CD4-positive, alpha-beta memory T cell (primary cell): Measurements from ENCODE around the gene TPRG1L. TPM values are rescaled to one million over a fixed set of nuclear protein-coding genes. Genes with fewer than 3 reads are reported as not detected.
A peak's percentile ranks its signal among the peaks of the same experiment; 100 is the strongest.

Source experiments
- CTCF ChIA-PET: fragments of 350-600 bp; sonication (Branson Sonifier 250); formaldehyde crosslinking; loops from one replicate; lab custom pipeline; 2021; ENCODE audit warnings: inconsistent platforms; ENCODE audit not compliant: partially characterized antibody; lab: Charles Lee
- POLR2A ChIA-PET: fragments of 350-600 bp; sonication (Branson Sonifier 250); formaldehyde crosslinking; loops from one replicate; lab custom pipeline; 2021; ENCODE audit not compliant: partially characterized antibody; lab: Charles Lee
- DNase-seq, 5 donors: peaks; one replicate each; pipeline versions ENCODE4 v3.0.0 to v3.0.0-alpha.2; 2020 to 2022; ENCODE audit warnings: mixed read lengths in 1 of 5
- H3K27ac ChIP-seq: one replicate; pipeline ENCODE4 v1.7.0; 2013; ENCODE audit warnings: low read depth, low read length
- H3K27me3 ChIP-seq: 2 replicates; pipeline ENCODE4 v1.7.0; 2013; ENCODE audit warnings: mild to moderate bottlenecking, low read length, moderate library complexity; ENCODE audit not compliant: insufficient read depth
- H3K36me3 ChIP-seq: 2 replicates; pipeline ENCODE4 v1.7.0; 2013; ENCODE audit warnings: mild to moderate bottlenecking, low read length, moderate library complexity; ENCODE audit not compliant: insufficient read depth
- H3K4me1 ChIP-seq: 2 replicates; pipeline ENCODE4 v1.7.0; 2013; ENCODE audit warnings: mild to moderate bottlenecking, low read length, moderate library complexity; ENCODE audit not compliant: insufficient read depth
- H3K4me3 ChIP-seq, 2 donors: one replicate each; pipeline ENCODE4 v1.7.0; 2013; ENCODE audit warnings: low read length in 2 of 2, mild to moderate bottlenecking in 1 of 2
- H3K9me3 ChIP-seq, 2 donors: one replicate each; pipeline ENCODE4 v1.7.0; 2013; ENCODE audit warnings: low read length in 2 of 2, control low read depth in 1 of 2; ENCODE audit not compliant: control insufficient read depth in 1 of 2
- H3K27ac Mint-ChIP-seq, 7 donors: one replicate each; pipeline ENCODE4 v1.8.0; 2020 to 2021; ENCODE audit warnings: mixed read lengths in 7 of 7, mild to moderate bottlenecking in 6 of 7, inconsistent platforms in 3 of 7, moderate library complexity in 3 of 7
- H3K27me3 Mint-ChIP-seq, 2 donors: one replicate each; pipeline ENCODE4 v1.8.0; 2020 to 2021; ENCODE audit warnings: mixed read lengths in 2 of 2
- H3K36me3 Mint-ChIP-seq, 2 donors: one replicate each; pipeline ENCODE4 v1.8.0; 2020 to 2021; ENCODE audit warnings: mixed read lengths in 2 of 2, inconsistent platforms in 1 of 2, mild to moderate bottlenecking in 1 of 2
- H3K4me1 Mint-ChIP-seq, 4 donors: one replicate each; pipeline ENCODE4 v1.8.0; 2020 to 2021; ENCODE audit warnings: mixed read lengths in 4 of 4, mild to moderate bottlenecking in 1 of 4
- H3K4me3 Mint-ChIP-seq, 8 donors: one replicate each; pipeline ENCODE4 v1.8.0; 2020 to 2021; ENCODE audit warnings: mixed read lengths in 8 of 8, mild to moderate bottlenecking in 7 of 8, moderate library complexity in 6 of 8, inconsistent platforms in 3 of 8
- H3K9me3 Mint-ChIP-seq, 8 donors: one replicate each; pipeline ENCODE4 v1.8.0; 2020 to 2021; ENCODE audit warnings: mixed read lengths in 8 of 8, mild to moderate bottlenecking in 5 of 8, inconsistent platforms in 3 of 8, moderate library complexity in 1 of 8
- intact Hi-C: fragments of 100-400 bp; cut with micrococcal nuclease; formaldehyde crosslinking; loops from one replicate; pipeline ENCODE4 v1.15.1; 2023
- polyA plus RNA-seq, 2 donors: library from polyadenylated mRNA; unstranded; fragments of 300-500 nt; fragmentation: Illumina TruSeq; gene quantifications; one replicate each; pipeline ENCODE4 v1.2.3, GENCODE V29; 2021
- total RNA-seq, 2 experiments: library from RNA; stranded (reverse); gene quantifications; one replicate each; pipeline ENCODE4 v1.2.3, GENCODE V29; 2021

TPRG1L gene
- total and polyA plus RNA-seq, 4 experiments from 2014 or later, result 41.4 to 59.5 (median 52.2) TPM

DNA sequence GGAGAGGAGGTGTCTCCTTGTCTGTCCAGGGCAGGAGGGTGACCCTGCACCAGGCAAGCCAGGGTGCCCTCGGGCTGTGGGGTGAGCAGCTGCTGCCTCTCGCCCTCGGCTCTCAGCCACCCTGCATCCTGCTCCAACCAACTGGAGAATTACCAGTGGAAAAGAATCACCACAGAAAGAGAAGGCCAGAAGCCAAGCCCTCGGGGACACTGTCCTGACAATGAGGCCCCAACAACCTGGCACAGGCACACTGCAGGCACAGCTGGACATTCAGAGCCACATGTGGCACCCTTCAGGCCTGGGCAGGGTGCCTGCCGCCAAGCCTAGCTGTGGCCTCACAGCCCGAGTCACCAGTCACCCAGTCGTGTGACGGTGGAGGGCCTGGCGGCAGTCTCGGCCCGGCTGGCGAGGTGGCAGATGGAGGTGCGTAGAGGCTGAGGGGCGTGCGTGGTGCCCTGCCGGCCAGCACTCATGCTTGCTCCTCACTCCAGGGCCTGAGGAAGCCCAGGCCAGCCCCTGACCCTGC lies 25.5 kb upstream of the TPRG1L start:
- H3K9me3 ChIP-seq, result no peaks in the 10 kb centered on the region
- no peak overlapping the region for H3K4me3 ChIP-seq
- peaks cover 8 to 17% (median 13%) of the 10 kb centered on the region in 4 donors for H3K4me1 Mint-ChIP-seq
- no peaks in the 10 kb centered on the region for H3K27me3 ChIP-seq
- H3K36me3 ChIP-seq, result no peaks in the 10 kb centered on the region
- H3K36me3 Mint-ChIP-seq, result no peaks in the 10 kb centered on the region
- H3K27ac ChIP-seq, result no peak overlapping the region
- H3K4me1 ChIP-seq, result peaks cover 20% of the 10 kb centered on the region
- no peaks in the 10 kb centered on the region for H3K27me3 Mint-ChIP-seq
- no peak overlapping the region for H3K27ac Mint-ChIP-seq
- no peaks in the 10 kb centered on the region for H3K9me3 Mint-ChIP-seq
- H3K4me3 Mint-ChIP-seq, result no peak overlapping the region
- CTCF ChIA-PET, result no interaction called here
- intact Hi-C loops, result no loop called here
- no peak for DNase-seq
- POLR2A ChIA-PET, result no interaction called here

DNA sequence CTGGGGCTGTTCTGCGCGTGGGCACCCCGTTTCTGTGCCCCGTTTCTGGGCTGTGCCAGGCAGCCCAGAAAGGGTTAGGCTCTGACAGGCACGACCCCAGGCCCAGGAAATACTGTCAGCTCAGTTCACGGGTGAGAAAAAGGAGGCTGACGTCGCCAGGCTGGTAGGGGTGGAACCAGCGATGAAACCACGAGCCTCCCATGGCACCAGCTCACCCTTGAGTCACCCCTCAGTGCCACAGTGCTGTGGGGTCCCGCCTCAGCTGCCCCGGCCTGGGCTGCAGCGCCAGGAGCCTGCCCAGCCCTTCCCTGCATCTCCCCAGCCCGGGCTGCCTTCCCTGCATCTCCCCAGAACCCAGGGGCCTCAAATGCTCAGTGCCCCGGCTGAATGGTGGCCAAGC lies 25.0 kb upstream of the TPRG1L start:
- Histone ChIP-seq H3K36me3 (no peaks in the 10 kb centered on the region), H3K9me3 (no peaks in the 10 kb centered on the region), H3K27ac (no peak overlapping the region), H3K4me1 (peaks cover 20% of the 10 kb centered on the region), H3K27me3 (no peaks in the 10 kb centered on the region), H3K4me3 (no peak overlapping the region)
- peaks cover 8 to 17% (median 13%) of the 10 kb centered on the region in 4 donors for H3K4me1 Mint-ChIP-seq
- intact Hi-C loops, result no loop called here
- H3K9me3 Mint-ChIP-seq, result no peaks in the 10 kb centered on the region
- H3K4me3 Mint-ChIP-seq, result no peak overlapping the region
- POLR2A ChIA-PET, result no interaction called here
- no peak overlapping the region for H3K27ac Mint-ChIP-seq
- no peaks in the 10 kb centered on the region for H3K36me3 Mint-ChIP-seq
- CTCF ChIA-PET, result no interaction called here
- no peaks in the 10 kb centered on the region for H3K27me3 Mint-ChIP-seq
- no peak for DNase-seq

DNA sequence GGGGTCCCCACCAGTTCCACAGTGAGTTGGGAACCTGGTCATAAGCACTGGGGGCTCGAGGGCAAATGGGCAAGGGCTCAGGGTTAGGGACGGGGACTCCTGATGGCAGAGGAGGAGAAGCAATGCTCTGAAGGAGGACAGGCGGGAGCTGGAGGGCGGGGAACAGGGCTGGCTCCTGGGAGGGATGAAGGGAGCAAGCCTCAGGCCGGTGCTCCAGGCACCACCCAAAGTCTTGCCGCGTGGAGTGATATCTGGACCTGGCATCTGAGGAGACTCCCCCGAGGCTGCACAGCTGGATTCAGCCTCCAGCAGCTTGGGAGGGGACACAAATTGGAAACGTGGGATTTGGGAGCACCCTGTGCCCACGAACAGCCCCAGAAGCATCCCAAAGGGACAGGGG lies 24.5 kb upstream of the TPRG1L start:
- H3K36me3 ChIP-seq, result no peaks in the 10 kb centered on the region
- no peaks in the 10 kb centered on the region for H3K27me3 Mint-ChIP-seq
- no peak overlapping the region for H3K27ac ChIP-seq
- DNase-seq, result no peak
- POLR2A ChIA-PET, result no interaction called here
- peaks cover 8 to 17% (median 13%) of the 10 kb centered on the region in 4 donors for H3K4me1 Mint-ChIP-seq
- intact Hi-C loops, result no loop called here
- peaks cover 20% of the 10 kb centered on the region for H3K4me1 ChIP-seq
- no peaks in the 10 kb centered on the region for H3K9me3 ChIP-seq
- no peaks in the 10 kb centered on the region for H3K9me3 Mint-ChIP-seq
- H3K36me3 Mint-ChIP-seq, result no peaks in the 10 kb centered on the region
- H3K27ac Mint-ChIP-seq, result no peak overlapping the region
- no peak overlapping the region for H3K4me3 Mint-ChIP-seq
- CTCF ChIA-PET, result no interaction called here
- no peak overlapping the region for H3K4me3 ChIP-seq
- H3K27me3 ChIP-seq, result no peaks in the 10 kb centered on the region

DNA sequence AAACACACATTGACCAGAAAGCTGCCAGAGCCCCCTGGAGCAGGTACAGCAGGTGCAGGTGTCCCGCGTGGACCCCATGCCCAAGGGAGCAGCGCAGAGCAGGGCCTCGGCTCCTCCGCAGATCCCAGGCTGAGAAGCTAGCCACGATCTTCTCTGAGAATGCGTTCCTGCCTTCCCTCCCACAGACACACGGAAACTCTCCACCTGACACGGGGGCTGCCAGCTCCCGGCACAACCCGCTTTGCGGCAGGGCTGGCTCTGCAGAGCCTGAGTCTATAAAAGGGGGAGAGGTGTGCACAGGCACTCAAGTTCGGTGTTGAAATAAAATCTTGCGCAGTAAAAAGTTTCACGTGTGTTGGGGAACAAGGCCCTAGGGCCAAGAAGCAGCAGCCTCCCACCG lies 23.1 kb upstream of the TPRG1L start:
- POLR2A ChIA-PET, result no interaction called here

DNA sequence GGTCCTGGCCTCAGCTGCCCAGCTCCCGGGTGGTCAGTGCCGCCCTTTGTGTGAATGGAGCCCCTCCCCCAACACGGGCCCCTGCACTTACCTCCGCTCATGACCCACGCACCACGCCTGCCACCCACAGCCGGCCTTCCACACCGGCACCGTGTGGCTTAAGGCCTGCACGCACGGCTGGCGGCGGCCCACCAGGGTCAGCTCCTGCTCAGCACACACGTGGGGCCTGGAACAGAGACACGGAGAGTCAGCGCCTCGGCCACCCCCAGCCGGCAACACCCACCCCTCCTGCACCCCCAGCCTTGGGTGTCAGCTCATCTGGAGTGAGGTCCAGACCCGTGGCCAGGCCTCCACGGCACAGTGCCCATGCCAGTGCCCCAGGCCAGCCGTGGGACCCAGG lies 22.4 kb upstream of the TPRG1L start:
- CTCF ChIA-PET, result interaction anchor here (1.0 to 1.4 kb wide), 2 partner anchors 12 to 17 kb away, joined by 3 to 4 read pairs; no protein-coding TSS in a partner anchor
- Histone ChIP-seq H3K4me1 (peaks cover 14% of the 10 kb centered on the region), H3K36me3 (no peaks in the 10 kb centered on the region), H3K27me3 (no peaks in the 10 kb centered on the region), H3K4me3 (no peak overlapping the region), H3K27ac (no peak overlapping the region), H3K9me3 (no peaks in the 10 kb centered on the region)
- no peaks in the 10 kb centered on the region for H3K9me3 Mint-ChIP-seq
- peaks cover 0 to 1% of the 10 kb centered on the region in 2 donors for H3K27me3 Mint-ChIP-seq
- DNase-seq, result no peak
- intact Hi-C loops, result no loop called here
- POLR2A ChIA-PET, result no interaction called here
- H3K27ac Mint-ChIP-seq, result no peak overlapping the region
- no peaks in the 10 kb centered on the region for H3K36me3 Mint-ChIP-seq
- peaks cover 5 to 12% (median 9%) of the 10 kb centered on the region in 4 donors for H3K4me1 Mint-ChIP-seq
- H3K4me3 Mint-ChIP-seq, result no peak overlapping the region

More for the DNA sequence above, 23.1 kb upstream of the TPRG1L start:
- Histone ChIP-seq H3K36me3 (no peaks in the 10 kb centered on the region), H3K9me3 (no peaks in the 10 kb centered on the region), H3K27me3 (no peaks in the 10 kb centered on the region), H3K4me1 (peaks cover 20% of the 10 kb centered on the region), H3K4me3 (no peak overlapping the region), H3K27ac (no peak overlapping the region)
- H3K27ac Mint-ChIP-seq, result no peak overlapping the region
- H3K9me3 Mint-ChIP-seq, result no peaks in the 10 kb centered on the region
- peaks cover 8 to 17% (median 13%) of the 10 kb centered on the region in 4 donors for H3K4me1 Mint-ChIP-seq
- DNase-seq, result no peak
- no peaks in the 10 kb centered on the region for H3K36me3 Mint-ChIP-seq
- no peaks in the 10 kb centered on the region for H3K27me3 Mint-ChIP-seq
- CTCF ChIA-PET, result interaction anchor here (1.0 to 1.4 kb wide), 2 partner anchors 13 to 18 kb away, joined by 3 to 4 read pairs; no protein-coding TSS in a partner anchor
- peak overlapping the region in 1 of 8 donors; percentile 11 for H3K4me3 Mint-ChIP-seq
- intact Hi-C loops, result no loop called here

DNA sequence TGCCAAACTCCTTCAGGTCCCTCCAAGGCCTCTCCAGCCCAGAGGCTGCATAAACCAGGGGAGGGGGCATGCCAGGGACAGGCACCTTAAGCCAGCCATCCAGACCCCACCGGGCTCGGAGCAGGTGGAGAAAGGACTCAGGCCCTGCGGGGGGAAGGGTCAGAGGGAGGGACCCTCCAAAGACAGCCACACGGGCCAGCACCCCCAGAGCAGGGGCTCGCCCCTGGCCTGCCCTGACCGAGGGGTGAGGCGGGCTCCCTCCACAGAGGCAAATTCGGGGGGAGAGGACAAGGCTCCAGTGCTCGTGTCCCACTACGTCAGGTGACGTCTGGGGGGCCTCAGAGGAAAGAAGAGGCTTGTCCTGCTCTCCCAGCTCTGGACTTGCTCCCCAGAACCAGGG lies 21.7 kb upstream of the TPRG1L start:
- no peak overlapping the region for H3K27ac ChIP-seq
- H3K4me3 ChIP-seq, result no peak overlapping the region
- no peaks in the 10 kb centered on the region for H3K9me3 ChIP-seq
- H3K4me1 Mint-ChIP-seq, result peaks cover 0 to 4% (median 3%) of the 10 kb centered on the region in 4 donors
- H3K27me3 Mint-ChIP-seq, result peaks cover 0 to 1% of the 10 kb centered on the region in 2 donors
- H3K36me3 Mint-ChIP-seq, result no peaks in the 10 kb centered on the region
- peaks cover 6% of the 10 kb centered on the region for H3K4me1 ChIP-seq
- POLR2A ChIA-PET, result no interaction called here
- intact Hi-C loops, result no loop called here
- no peaks in the 10 kb centered on the region for H3K36me3 ChIP-seq
- CTCF ChIA-PET, result no interaction called here
- no peak overlapping the region for H3K27ac Mint-ChIP-seq
- H3K9me3 Mint-ChIP-seq, result no peaks in the 10 kb centered on the region
- H3K27me3 ChIP-seq, result no peaks in the 10 kb centered on the region
- H3K4me3 Mint-ChIP-seq, result no peak overlapping the region
- DNase-seq, result no peak

DNA sequence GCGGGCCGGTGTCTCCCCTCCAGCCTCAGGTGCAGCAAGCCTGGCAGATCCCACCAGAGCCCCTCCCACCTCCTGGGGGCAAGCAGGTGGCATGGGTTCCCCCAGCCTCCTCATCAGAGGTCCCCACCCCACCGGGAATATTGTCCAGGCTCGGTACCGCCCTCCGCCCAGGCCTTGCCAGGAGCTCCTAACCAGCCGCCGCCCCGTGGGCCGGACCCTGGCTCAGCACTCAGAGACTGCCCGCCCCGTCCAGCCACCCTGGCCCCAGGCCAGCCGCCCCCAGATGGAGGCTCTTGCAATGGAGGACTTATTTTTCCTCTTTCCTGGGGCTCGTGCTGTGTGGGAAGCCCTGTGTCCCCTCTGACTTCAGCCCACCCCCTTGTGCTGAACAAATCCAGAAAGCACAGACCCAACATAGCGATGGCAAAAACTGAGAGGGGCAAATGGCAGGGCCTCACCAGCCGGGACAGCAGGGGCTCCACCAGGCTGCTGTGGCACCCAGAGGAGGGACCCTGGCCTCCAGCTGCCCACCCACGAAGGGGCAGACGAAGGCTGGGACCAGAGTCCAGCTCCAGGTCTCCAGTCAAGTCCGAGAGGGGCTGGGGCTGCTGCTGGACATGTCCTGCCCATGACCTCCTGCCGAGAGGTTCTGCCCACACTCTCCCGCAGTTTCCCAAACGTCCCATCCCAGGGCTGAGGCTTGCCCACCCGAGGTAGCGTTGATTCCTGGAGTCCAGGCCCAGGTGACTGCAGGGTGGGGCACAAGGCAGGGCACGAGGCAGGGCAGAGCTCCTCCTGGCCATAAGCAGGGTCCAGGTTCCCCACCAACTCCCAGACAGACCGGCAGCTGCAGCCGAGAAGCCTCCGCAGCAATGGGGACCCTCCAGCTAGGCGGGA lies 21.0 kb upstream of the TPRG1L start:
- DNase-seq, result no peak
- ChIA-PET CTCF (no interaction called here), POLR2A (no interaction called here)
- Histone ChIP-seq H3K27ac (no peak overlapping the region), H3K4me1 (no peaks in the 10 kb centered on the region), H3K36me3 (no peaks in the 10 kb centered on the region), H3K9me3 (no peaks in the 10 kb centered on the region), H3K27me3 (peaks cover 4% of the 10 kb centered on the region), H3K4me3 (no peak overlapping the region)
- H3K9me3 Mint-ChIP-seq, result no peaks in the 10 kb centered on the region
- no peak overlapping the region for H3K4me3 Mint-ChIP-seq
- no peak overlapping the region for H3K27ac Mint-ChIP-seq
- H3K27me3 Mint-ChIP-seq, result peaks cover 1 to 3% of the 10 kb centered on the region in 2 donors
- no peaks in the 10 kb centered on the region for H3K36me3 Mint-ChIP-seq
- intact Hi-C loops, result no loop called here
- H3K4me1 Mint-ChIP-seq, result peaks cover 0 to 1% (median 0%) of the 10 kb centered on the region in 4 donors
